ENCODE data around the gene ZNF410. TPM values are rescaled to one million over a fixed set of nuclear protein-coding genes. Genes with fewer than 3 reads are reported as not detected.

Gene ZNF410
- total RNA-seq, 3 donors from 2014 or later (not counting 1 experiment from before 2014, with no cell fraction given) = 111 to 118 (median 113) TPM

- H3K4me1 Mint-ChIP-seq = no peaks in the 10 kb centered on the region
- H3K9me3 Mint-ChIP-seq = no peaks in the 10 kb centered on the region
- H3K4me3 Mint-ChIP-seq = no peak overlapping the region
Observed at GRCh38 chr14:73870525-73871235, 16.0 kb upstream of the ZNF410 start.

GRCh38 chr14:73873660-73874059 is 13.0 kb upstream of the ZNF410 start:
- Mint-ChIP-seq H3K27me3 (ENCODE audit: low read depth in 2 of 2) (no peaks in the 10 kb centered on the region), H3K4me1 (no peaks in the 10 kb centered on the region), H3K4me3 (no peak overlapping the region), H3K36me3 (no peaks in the 10 kb centered on the region), H3K9me3 (no peaks in the 10 kb centered on the region), H3K27ac (no peak overlapping the region)
- WGBS (ENCODE audit: insufficient coverage) = 87% methylated on average over 3 of the region's 3 CpGs
- Histone ChIP-seq H3K27me3 (ENCODE audit: control insufficient read depth, insufficient read depth, low read length) (no peaks in the 10 kb centered on the region), H3K4me1 (ENCODE audit: control insufficient read depth, insufficient read depth, low read length) (no peaks in the 10 kb centered on the region), H3K9me3 (ENCODE audit: control insufficient read depth, insufficient read depth, low read length) (no peaks in the 10 kb centered on the region), H3K27ac (ENCODE audit: low read length) (no peak overlapping the region), H3K36me3 (ENCODE audit: control insufficient read depth, insufficient read depth, low read length) (no peaks in the 10 kb centered on the region), H3K4me3 (ENCODE audit: low read length) (no peak overlapping the region)
- DNase-seq (no peak), ATAC-seq (no peak)
- no peak for TF ChIP-seq CTCF (IDR thresholded peaks at IDR 0.05)
- intact Hi-C loops (cut with micrococcal nuclease) = no loop called here

More at GRCh38 chr14:73870525-73871235, 16.0 kb upstream of the ZNF410 start:
- no peak overlapping the region for H3K27ac ChIP-seq (ENCODE audit: low read length)
- WGBS (ENCODE audit: insufficient coverage) = 100% methylated on average over 1 of the region's 2 CpGs
- TF ChIP-seq CTCF (IDR thresholded peaks at IDR 0.05) = no peak
- no peak for ATAC-seq
- H3K27me3 ChIP-seq (ENCODE audit: control insufficient read depth, insufficient read depth, low read length) = no peaks in the 10 kb centered on the region
- H3K36me3 ChIP-seq (ENCODE audit: control insufficient read depth, insufficient read depth, low read length) = no peaks in the 10 kb centered on the region
- no peaks in the 10 kb centered on the region for H3K27me3 Mint-ChIP-seq (ENCODE audit: low read depth in 2 of 2)
- no peaks in the 10 kb centered on the region for H3K36me3 Mint-ChIP-seq
- no peak overlapping the region for H3K27ac Mint-ChIP-seq
- no peak for DNase-seq
- no peak overlapping the region for H3K4me3 ChIP-seq (ENCODE audit: low read length)
- H3K9me3 ChIP-seq (ENCODE audit: control insufficient read depth, insufficient read depth, low read length) = no peaks in the 10 kb centered on the region
- no peaks in the 10 kb centered on the region for H3K4me1 ChIP-seq (ENCODE audit: control insufficient read depth, insufficient read depth, low read length)
- intact Hi-C loops (cut with micrococcal nuclease) = no loop called here

- H3K27ac ChIP-seq (ENCODE audit: low read length) = no peak overlapping the region
- no peak overlapping the region for H3K27ac Mint-ChIP-seq
- WGBS (ENCODE audit: insufficient coverage) = 94% methylated on average over 3 of the region's 3 CpGs
Observed at GRCh38 chr14:73877790-73878189, 8.9 kb upstream of the ZNF410 start.

More at GRCh38 chr14:73877790-73878189, 8.9 kb upstream of the ZNF410 start:
- H3K36me3 Mint-ChIP-seq = no peaks in the 10 kb centered on the region
- no peaks in the 10 kb centered on the region for H3K27me3 ChIP-seq (ENCODE audit: control insufficient read depth, insufficient read depth, low read length)
- no peak overlapping the region for H3K4me3 Mint-ChIP-seq
- no peaks in the 10 kb centered on the region for H3K9me3 Mint-ChIP-seq
- H3K9me3 ChIP-seq (ENCODE audit: control insufficient read depth, insufficient read depth, low read length) = no peaks in the 10 kb centered on the region
- intact Hi-C loops (cut with micrococcal nuclease) = no loop called here
- H3K4me1 Mint-ChIP-seq = no peaks in the 10 kb centered on the region
- DNase-seq = no peak
- TF ChIP-seq CTCF (IDR thresholded peaks at IDR 0.05) = no peak
- H3K36me3 ChIP-seq (ENCODE audit: control insufficient read depth, insufficient read depth, low read length) = no peaks in the 10 kb centered on the region
- no peak for ATAC-seq
- H3K4me1 ChIP-seq (ENCODE audit: control insufficient read depth, insufficient read depth, low read length) = no peaks in the 10 kb centered on the region
- no peaks in the 10 kb centered on the region for H3K27me3 Mint-ChIP-seq (ENCODE audit: low read depth in 2 of 2)
- H3K4me3 ChIP-seq (ENCODE audit: low read length) = no peak overlapping the region

Measured in natural killer cell (primary cell).